ENCODE results near the gene SBF1.

The SBF1 gene

DNA sequence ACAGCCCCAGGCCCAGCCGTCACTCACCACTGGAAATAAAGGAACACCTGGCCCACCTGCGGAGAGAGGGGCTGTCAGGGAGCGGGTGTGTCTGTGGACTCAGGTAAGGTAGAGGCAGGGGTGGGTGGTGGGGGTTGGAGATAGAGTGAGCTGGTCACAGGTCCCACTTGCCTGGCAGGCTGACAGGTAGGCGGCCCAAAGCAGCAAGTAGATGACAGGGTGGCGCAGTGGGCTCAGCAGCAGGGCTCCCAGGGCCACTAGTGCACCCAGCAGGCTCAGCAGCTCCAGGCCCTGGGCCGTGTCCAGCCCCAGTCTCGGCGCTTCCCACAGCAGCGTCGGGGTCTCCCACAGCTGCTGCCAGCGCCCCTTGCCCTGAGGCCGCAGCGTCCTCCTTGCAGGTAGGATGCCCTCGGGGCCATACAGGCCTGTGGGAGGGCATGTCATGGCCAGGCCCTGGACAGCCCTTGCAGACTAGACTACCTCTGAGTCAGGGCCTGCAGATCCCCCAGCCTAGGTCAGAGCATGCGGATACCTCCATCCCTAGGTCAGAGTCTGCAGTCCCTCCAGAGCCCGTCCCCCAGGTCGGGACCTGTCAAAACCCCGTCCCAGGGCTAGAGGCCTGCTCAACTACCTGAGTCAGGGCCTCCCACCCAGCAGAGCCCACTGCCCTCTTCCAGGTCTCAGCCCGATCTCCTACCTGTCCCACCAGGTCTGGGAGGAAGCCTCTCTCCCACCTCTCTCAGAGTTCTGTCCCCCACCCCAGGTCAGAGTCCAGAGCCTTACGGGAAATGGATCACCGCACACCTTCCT is 32.0 kb upstream of the SBF1 start:
- DNase-seq (ENCODE audit: low spot score): no peak

DNA sequence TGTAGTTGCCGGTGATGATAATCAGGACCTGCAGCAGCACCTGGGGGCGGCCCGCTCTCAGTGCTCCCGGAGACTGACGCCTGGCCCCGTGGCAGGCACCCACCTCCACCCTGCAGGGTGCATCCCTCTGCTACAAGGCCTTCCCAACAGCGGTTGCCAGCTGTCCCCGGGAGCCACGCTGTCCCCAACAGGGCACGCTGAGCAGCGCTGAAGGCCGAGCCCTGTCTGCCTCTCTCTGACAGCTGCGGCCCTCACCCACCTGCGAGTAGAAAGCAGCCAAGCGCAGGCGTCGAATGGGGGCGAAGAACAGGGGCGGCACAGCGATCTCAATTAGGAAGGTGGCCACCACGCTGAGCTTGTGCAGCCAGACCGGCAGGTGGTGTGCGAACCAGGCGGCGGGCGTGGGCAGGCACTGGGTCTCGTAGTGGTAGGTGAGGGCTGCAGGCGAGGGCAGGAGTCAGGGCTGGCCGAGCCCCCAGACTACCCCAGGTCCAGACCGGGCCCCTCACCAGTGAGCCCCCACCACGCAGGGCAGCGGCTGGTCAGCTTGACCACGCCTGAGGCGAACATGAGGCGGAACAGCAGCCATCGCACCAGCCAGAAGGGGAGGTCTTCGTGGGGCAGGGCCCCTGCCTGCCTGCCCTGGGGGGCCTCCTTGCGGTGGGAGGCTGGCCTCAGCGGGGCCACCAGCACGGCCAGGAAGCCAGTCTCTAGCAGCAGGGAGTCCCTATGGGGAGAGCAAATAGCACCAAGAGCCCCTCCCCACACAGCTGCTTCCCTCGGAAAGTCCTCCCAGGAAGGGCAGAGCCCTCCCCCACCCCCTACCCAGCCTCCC is 31.2 kb upstream of the SBF1 start:
- no peak for DNase-seq (ENCODE audit: low spot score)

DNA sequence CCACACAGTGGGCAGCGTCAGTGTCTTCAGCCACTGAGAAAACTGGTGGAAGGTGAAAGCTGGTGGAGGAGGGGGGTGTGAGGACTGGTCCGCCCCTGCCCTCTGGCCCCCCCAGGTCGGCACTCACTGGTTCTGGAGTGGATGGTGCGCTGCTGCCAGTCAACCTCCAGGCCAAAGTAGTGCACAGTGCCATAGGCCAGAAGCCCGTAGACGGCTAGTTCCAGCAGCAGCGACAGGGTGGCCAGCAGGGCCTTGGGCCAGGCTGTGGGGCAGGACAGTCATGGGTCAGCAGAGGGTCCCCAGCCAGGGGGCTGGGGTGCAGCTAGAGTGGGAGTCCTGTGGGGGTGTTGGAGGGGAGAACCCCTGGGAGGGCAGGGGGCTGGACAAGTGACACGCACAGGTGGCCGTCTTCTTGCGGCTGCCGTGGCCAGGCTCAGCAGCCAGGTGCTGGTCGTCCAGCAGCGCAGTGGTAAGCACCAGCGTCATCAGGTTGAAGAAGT is 30.5 kb upstream of the SBF1 start:
- DNase-seq (ENCODE audit: low spot score): no peak

DNA sequence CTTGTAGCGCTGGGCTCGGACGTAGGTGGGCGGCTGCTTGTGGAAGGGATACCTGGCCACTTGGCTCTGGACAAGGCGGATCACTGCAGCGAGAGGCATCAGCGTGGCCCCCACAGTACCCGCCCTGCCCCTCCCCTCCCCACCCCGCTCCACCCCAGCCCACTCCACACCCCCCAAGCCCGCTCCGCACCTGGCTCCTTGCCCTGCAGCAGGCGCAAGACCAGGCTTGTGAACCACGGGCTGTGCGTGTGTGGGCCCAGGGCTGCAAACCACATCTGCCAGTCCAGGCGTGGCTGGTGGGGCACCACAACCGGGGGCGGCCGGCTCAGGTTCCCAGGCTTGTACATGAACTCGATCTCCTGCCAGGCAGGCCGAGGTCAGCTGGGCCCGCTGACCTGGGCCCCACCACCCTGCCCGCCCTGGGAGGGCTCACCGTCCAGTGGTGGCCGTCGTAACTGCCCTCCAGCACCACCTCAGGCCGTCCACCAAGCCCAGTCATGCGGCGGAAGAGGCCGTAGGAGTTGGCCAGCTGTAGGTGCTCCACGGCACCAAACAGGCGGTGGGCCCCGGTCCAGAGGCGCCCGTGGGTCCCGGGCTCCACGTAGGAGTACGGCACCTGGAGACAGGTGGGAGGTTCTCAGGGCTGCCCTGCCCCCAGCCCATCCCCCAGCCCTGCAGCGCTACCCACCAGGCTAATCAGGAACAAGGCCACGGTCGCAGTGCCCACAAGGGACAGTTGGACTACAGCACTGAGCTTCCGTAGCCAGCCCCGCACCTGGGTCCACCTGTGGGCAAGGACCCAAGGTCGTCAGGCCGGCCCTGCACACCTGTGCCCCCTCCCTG is 29.8 kb upstream of the SBF1 start:
- no peak for DNase-seq (ENCODE audit: low spot score)

DNA sequence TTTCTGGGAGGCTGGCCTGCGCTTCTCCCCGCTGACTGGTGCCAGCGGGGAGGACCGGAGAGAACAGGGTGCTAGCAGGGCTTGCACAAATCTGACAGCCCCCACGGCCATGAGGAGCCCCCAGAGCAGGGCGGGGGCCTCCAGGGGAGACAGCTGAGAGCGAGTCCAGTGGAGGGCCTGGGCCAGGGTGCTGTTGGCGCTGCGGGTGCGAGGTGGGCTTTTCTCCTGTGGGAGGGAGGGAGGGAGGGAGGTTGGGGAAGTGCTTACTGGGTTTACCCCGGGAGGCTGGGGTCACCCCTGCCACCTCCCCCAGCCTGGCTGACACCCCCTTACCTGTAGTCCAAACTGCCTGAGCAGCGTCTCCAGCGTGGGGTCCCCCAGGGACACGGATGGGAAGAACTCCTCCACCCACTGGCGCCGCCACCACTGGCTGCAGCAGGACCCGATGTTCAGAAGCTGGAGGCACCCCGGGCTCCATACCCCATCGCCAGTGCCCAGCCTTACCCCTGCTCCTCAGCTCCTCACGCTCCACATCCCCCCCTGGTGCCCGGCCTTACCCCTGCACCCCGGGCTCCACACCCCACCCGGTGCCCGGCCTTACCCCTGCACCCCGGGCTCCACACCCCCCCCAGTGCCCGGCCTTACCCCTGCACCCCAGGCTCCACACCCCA is 28.8 kb upstream of the SBF1 start:
- no peak for DNase-seq (ENCODE audit: low spot score)

DNA sequence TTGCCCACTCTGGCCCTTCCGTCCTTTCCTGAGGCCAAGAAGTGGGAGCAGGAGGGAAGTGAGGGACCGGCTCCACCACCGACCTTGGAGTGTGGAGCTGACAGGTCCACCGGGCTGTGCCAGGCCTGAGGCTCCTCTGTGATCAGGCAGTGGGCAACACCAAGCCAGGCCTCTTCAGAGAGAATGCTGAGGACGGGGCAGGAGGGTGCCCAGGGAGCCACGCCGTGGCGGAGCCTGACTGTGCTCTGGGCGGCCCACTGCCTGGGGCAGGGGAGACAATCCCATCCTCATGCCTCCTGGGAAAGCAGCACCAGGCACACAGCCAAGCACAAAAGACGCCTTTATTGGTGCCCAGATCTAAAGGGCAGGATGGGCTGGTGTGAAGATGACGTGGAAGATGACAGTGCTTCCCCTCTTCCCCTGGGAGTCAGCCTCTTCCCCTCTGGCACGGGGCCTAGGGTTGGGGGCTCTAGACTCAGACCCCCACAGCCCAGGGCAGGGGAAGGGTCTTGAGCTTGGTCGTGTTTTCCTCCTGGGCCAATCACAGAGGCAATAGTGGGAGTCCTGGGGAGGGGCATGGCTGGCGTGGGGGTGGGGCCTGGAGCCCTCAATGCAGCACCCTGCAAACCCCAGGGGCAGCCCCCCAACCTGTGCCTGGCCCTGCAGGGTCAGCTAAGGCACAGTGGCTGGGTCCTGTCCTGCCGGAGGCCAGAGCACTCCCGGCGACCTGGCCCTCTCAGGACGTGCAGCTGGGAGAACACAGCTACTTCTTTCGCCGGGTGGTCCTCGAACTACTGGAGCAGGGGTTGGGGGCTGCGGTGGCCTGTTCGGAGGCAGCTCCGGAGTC is 28.0 kb upstream of the SBF1 start:
- no peak for DNase-seq (ENCODE audit: low spot score)

DNA sequence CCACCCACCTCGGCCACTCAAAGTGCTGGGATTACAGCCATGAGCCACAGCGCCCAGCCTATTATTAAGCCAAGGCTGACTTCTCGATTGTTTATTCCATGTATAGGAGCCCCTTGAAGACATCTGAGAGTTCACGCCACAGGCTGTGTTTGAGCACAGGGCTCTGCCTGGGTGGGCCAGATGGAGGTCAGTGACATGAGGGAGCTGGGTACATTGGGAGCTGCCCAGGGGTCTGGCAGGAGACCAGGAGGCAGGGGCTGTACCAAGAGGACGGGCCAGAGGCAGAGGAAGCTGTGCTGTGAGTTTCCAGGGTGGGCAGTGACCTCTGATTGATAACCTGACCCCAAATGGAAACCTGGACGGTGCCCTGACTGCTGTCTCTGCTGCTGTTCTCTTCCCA is 27.3 kb upstream of the SBF1 start:
- DNase-seq (ENCODE audit: low spot score): no peak

DNA sequence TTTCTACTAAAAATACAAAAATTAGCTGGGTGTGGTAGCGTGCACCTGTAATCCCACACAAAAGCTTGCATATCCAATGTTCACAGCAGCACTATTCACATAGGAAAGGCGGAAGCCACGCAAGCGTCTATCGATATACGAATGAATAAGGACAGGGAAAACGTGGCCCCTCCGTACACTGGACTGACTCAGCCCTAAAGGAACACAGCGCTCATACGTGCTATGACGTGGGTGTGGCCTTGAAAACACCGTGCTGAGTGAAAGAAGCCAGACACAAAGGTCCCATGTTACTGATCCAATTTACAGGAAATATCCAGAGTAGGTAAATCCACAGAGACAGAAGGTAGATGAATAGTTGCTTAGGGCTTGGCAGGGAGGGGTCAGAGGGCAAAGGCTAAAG is 25.6 kb upstream of the SBF1 start:
- DNase-seq (ENCODE audit: low spot score): no peak

DNA sequence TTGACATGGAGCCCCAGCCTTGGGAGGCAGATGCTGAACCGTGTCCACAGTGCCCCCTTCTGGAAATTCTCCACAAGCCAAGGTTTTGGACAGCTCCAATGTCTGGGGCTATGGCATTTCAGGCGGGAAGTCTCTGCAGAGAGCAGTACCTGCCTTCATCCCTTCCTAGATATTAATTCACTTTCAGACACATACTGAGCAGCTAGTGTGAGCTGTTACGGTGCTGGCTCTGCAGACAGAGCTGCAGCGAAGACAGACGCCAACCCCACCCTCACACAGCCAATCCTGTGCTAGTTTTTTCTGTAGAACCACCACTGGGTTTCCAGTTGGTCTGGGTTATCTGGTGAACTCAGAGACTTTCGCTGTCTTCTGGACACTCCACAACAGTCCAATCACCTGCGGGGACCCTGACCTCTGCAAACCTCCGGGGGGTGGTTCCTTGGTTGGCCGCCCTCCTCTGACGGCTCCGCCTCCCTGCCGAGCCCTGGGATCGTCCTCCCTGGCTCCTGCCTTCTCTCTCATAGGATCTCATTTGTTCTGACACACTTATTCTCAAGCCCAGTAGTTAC is 23.6 kb upstream of the SBF1 start:
- no peak for DNase-seq (ENCODE audit: low spot score)

DNA sequence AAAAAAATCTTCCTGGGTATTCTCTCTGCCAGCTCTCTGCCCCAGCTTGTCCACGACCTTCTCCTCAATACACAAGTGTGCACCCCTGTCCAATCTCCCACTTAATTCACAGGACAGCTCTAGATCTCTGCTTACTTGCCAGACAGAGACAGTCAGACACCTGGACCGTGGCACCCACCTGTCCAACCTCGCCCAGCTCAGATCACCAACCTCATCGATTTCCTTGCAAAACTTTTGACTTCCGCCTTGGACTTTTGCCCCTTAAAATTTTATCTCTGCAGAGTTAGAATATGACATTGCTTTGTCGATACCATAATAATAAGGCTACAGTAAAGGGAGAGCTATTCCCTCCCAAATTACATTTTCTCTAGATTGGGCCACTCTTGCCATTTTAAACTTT is 22.3 kb upstream of the SBF1 start:
- no peak for DNase-seq (ENCODE audit: low spot score)

DNA sequence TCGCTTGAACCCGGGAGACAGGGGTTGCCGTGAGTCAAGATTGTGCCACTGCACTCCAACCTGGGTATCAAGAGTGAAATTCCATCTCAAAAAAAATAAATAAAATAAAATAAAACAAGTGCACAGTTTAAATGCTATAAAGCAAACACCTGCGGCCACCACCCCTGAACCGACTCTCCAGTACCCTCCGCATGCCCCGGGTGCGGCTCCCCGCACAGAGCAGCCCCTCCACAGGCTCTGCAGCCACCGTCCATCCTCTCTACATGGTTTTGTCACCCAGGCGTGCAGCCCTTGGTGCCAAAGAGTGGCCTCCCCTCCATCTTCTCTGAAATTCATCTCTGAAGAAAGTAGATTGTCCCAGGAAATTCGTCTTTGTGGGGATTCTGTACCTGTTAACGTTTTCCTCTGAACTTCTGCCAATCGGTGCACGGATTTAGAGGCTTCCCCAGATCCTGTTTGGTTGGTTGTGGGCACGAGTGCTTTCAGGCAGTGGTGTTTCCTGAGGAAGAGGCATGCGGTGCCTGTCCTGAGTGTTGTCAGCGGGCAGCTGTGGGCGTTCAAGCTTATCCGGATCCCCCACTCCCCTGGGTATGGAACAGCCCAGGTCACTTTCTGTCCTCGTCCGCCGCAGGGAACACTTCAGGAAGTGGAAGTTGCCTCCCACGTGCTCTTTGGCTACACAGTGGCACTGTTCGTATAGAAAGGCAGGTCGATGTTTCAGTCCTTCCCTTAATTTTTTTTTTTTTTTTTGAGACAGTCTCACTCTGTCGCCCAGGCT is 15.9 kb upstream of the SBF1 start:
- DNase-seq (ENCODE audit: low spot score): no peak

DNA sequence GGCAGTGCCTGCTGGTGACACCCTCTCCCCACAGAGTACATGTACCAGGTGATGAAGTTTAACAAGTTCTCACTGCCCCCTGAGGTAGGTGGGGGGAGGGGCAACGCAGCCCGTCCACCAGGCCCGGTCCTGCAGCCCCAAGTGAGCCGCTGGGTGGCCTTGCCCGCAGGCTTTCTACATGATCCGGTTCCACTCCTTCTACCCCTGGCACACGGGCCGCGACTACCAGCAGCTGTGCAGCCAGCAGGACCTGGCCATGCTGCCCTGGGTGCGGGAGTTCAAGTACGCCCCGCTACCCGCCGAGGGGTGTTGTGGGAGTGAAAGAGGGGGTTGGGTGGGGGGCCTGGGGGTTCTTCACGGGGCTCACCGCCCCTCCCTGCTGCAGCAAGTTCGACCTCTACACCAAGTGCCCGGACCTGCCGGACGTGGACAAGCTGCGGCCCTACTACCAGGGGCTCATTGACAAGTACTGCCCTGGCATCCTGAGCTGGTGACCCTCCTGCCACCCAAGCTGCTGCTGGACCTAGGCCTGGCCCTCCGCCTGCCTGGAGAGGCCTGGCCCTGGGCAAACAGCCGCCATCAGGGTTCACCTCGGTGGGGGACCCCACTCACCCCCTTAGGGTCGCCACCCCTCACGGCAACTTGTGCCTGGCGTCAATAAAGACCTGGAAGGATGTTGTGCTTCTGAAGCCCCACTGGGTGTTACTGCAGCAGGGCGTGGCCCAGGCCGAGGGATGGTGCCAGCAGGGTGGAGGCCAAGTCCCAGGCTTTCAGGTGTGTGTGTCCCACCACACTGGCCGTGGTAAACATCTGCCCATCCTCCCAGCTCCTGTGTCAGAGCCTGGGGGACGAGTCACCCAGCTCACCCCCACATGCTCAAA is 14.8 kb upstream of the SBF1 start:
- DNase-seq (ENCODE audit: low spot score): no peak

DNA sequence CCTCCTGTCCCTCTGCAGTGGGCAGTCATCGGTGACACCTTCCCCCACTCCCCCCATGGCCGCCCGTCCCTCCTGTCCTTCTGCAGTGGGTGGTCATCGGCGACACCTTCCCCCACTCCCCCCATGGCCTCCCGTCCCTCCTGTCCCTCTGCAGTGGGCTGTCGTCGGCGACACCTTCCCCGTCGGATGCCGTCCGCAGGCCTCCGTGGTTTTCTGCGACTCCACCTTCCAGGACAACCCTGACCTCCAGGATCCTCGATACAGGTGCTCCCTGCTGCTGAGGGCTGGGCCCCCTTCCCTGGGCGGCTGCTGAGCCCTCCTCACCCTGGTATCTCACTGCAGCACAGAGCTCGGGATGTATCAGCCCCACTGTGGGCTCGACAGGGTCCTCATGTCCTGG is 14.1 kb upstream of the SBF1 start:
- no peak for DNase-seq (ENCODE audit: low spot score)

DNA sequence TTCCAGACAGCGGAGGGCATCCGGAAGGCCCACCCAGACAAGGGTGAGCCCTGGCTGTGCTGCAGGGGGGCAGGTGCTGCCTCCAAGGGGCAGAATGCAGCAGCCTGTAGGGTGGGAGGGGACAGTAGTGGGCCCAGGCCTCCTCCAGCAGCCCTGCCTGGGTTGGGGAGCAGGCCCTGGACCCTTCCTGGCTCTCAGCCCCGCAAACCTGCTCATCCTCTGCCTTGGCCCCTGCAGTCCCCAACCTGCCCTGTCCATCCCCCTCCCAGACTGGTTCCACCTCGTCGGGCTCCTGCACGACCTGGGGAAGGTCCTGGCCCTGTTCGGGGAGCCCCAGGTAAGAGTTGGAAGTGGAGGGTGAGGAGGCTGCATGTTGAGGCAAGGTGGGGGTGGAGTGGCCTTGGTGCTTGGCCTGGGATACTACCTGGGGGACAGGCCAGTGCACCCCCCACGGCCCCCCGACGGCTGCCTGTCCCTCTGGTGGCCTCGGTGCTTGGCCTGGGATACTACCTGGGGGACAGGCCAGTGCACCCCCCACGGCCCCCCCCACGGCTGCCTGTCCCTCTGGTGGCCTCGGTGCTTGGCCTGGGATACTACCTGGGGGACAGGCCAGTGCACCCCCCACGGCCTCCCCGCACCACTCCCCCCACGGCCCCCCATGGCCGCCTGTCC is 13.3 kb upstream of the SBF1 start:
- no peak for DNase-seq (ENCODE audit: low spot score)

DNA sequence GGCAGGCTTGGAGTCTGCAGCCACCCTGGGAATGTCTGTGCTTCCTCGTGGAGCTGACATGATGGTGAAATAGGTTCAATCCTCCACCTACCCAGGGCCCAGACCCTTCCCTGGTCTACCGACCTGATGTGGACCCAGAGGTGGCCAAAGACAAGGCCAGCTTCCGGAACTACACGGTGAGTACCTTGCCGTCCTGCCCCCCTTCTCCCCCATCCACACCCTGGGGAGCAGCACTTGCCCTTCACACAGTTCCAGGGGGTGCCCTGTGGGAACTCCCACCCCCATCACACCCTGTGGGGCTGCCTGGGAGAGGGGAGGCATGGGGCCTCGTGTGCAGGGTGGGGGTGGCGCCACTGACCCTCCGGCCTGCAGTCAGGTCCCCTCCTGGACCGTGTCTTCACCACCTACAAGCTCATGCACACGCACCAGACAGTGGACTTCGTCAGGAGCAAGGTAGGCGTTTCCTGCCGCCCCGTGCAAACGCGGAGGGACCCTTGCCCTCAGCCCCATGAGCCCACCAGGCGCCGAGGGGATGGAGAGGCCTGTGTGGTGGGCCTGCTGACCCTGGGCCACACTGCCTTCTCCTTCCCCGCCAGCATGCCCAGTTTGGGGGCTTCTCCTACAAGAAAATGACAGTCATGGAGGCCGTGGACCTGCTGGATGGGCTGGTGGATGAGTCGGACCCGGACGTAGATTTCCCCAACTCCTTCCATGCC is 12.6 kb upstream of the SBF1 start:
- no peak for DNase-seq (ENCODE audit: low spot score)

DNA sequence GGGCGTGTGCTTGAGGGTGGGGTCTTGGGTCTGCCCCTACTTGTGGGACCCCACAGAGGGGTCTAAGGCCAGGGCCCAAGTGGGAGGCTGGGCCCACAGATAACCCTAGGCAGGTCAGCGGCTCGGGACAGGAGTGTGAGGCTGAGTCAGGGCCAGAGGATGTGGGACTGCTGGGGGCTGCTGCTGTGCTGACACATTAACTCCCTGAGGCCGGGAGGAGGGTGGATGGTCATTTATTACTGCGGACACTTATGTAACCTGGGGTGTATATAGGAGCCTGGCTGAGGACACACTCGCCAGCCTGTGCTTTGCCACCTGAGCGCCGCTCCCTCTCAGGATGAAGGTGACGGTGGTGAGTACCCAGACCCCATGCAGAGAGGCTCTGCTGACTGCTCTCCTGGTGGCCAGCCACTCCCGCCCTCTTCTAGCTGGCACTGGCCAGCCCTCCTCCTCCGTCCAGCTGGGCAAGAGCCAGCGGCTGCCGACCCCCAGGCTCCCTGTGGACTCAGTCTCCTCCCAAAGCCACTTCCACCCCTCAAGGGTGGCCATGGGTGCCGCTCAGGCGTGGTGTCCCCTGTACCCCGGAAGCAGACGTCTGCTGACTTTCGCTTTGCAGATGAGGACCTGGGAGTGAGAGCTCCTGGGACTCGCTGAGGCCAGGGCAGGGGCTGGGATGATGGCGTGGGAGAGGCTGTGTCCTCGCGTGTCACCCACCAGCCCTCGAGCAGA is 11.9 kb upstream of the SBF1 start, which contains the start of gene MIOX:
TSS of gene MIOX (plus strand) at position 299 of the 729 bp plus-strand sequence. CDS start at position 338, 39 bp downstream.
- DNase-seq (ENCODE audit: low spot score): no peak
